Mesenchymal stem cell (in vitro differentiated cells and primary cell): ENCODE measurements around the gene BLVRA.
A peak's percentile ranks its signal among the peaks of the same experiment; 100 is the strongest.

Experiments used
- DNase-seq: peaks from one replicate; pipeline ENCODE4 v3.0.0-alpha.2; 2013
- H2AFZ ChIP-seq: one replicate; pipeline ENCODE4 v1.6.1; 2013; ENCODE audit warnings: low read depth, mild to moderate bottlenecking, control low read depth, inconsistent platforms, low read length, moderate library complexity
- H2AK5ac ChIP-seq: 2 replicates; pipeline ENCODE4 v1.6.1; 2013; ENCODE audit warnings: low read length, moderate library complexity, mild to moderate bottlenecking, inconsistent platforms; ENCODE audit not compliant: severe bottlenecking
- H2BK120ac ChIP-seq: one replicate; pipeline ENCODE4 v1.6.1; 2013; ENCODE audit warnings: low read depth, mild to moderate bottlenecking, inconsistent platforms, low read length, moderate library complexity
- H2BK12ac ChIP-seq, 2 experiments: one replicate each; pipeline ENCODE4 v1.6.1; 2013; ENCODE audit warnings: inconsistent platforms in 2 of 2, low read length in 2 of 2, mild to moderate bottlenecking in 2 of 2, moderate library complexity in 2 of 2, control low read depth in 1 of 2
- H2BK15ac ChIP-seq: one replicate; pipeline ENCODE4 v1.6.1; 2013; ENCODE audit warnings: mild to moderate bottlenecking, low read depth, inconsistent platforms; ENCODE audit not compliant: poor library complexity, severe bottlenecking
- H2BK5ac ChIP-seq: 2 replicates; pipeline ENCODE4 v1.6.1; 2013; ENCODE audit warnings: low read depth, mild to moderate bottlenecking, low read length, control low read depth, inconsistent platforms; ENCODE audit not compliant: poor library complexity, severe bottlenecking
- H3K14ac ChIP-seq, 2 experiments: one replicate each; pipeline ENCODE4 v1.6.1; 2013; ENCODE audit warnings: inconsistent platforms in 2 of 2, low read length in 2 of 2, control low read depth in 1 of 2, mild to moderate bottlenecking in 1 of 2, moderate library complexity in 1 of 2
- H3K18ac ChIP-seq, 2 experiments: one replicate each; pipeline ENCODE4 v1.6.1; 2013; ENCODE audit warnings: inconsistent platforms in 2 of 2, low read length in 2 of 2, control low read depth in 1 of 2, low read depth in 1 of 2, mild to moderate bottlenecking in 1 of 2
- H3K23ac ChIP-seq, 2 experiments: one replicate each; pipeline ENCODE4 v1.6.1; 2013; ENCODE audit warnings: inconsistent platforms in 2 of 2, low read length in 2 of 2, mild to moderate bottlenecking in 2 of 2, moderate library complexity in 2 of 2, control low read depth in 1 of 2
- H3K27ac ChIP-seq: 2 replicates; pipeline ENCODE4 v1.5.1; 2013; ENCODE audit warnings: mild to moderate bottlenecking, moderate library complexity, low read length, control low read depth, inconsistent platforms; ENCODE audit not compliant: poor library complexity, severe bottlenecking
- H3K27me3 ChIP-seq, 2 experiments: 2 replicates each; pipeline versions ENCODE4 v1.6.1 to v1.7.0; 2013; ENCODE audit warnings: low read length in 2 of 2, mild to moderate bottlenecking in 2 of 2, moderate library complexity in 2 of 2, control low read depth in 1 of 2, inconsistent platforms in 1 of 2; ENCODE audit not compliant: control insufficient read depth in 1 of 2, insufficient read depth in 1 of 2
- H3K36me3 ChIP-seq, 2 experiments: 2 replicates each; pipeline versions ENCODE4 v1.6.1 to v1.7.0; 2013; ENCODE audit warnings: low read length in 2 of 2, control low read depth in 1 of 2, inconsistent platforms in 1 of 2, low read depth in 1 of 2, mild to moderate bottlenecking in 1 of 2; ENCODE audit not compliant: insufficient read depth in 2 of 2, control insufficient read depth in 1 of 2
- H3K4ac ChIP-seq, 2 experiments: one replicate each; pipeline ENCODE4 v1.6.1; 2013; ENCODE audit warnings: inconsistent platforms in 2 of 2, low read length in 2 of 2, mild to moderate bottlenecking in 2 of 2, moderate library complexity in 2 of 2, control low read depth in 1 of 2, low read depth in 1 of 2
- H3K4me1 ChIP-seq: 2 replicates; pipeline ENCODE4 v1.6.1; 2013; ENCODE audit warnings: low read depth, low read length, control low read depth; ENCODE audit not compliant: control insufficient read depth, insufficient read depth
- H3K4me2 ChIP-seq: 2 replicates; pipeline ENCODE4 v1.6.1; 2013; ENCODE audit warnings: low read length, mild to moderate bottlenecking, inconsistent platforms; ENCODE audit not compliant: poor library complexity, severe bottlenecking
- H3K4me3 ChIP-seq, 2 experiments: 2 replicates each; pipeline versions ENCODE4 v1.5.1 to v1.7.0; 2013; ENCODE audit warnings: low read length in 2 of 2, mild to moderate bottlenecking in 2 of 2, control low read depth in 1 of 2, low read depth in 1 of 2; ENCODE audit not compliant: insufficient read depth in 1 of 2
- H3K79me1 ChIP-seq: replicated peaks from 2 replicates; pipeline ENCODE4 v1.6.1; 2013; ENCODE audit warnings: mild to moderate bottlenecking, control low read depth, low read length, inconsistent platforms; ENCODE audit not compliant: poor library complexity, severe bottlenecking
- H3K9ac ChIP-seq: 2 replicates; pipeline ENCODE4 v1.7.0; 2013; ENCODE audit warnings: mild to moderate bottlenecking, low read length, moderate library complexity
- H3K9me3 ChIP-seq: 2 replicates; pipeline ENCODE4 v1.7.0; 2013; ENCODE audit warnings: mild to moderate bottlenecking, low read length; ENCODE audit not compliant: control insufficient read depth
- H4K8ac ChIP-seq: one replicate; pipeline ENCODE4 v1.6.1; 2013; ENCODE audit warnings: inconsistent platforms, mild to moderate bottlenecking, low read length, moderate library complexity
- H4K91ac ChIP-seq: one replicate; pipeline ENCODE4 v1.6.1; 2013; ENCODE audit warnings: mild to moderate bottlenecking, low read length, inconsistent platforms
- WGBS: methylation state at CpG from one replicate; pipeline ENCODE4 v1.1.7; 2013; ENCODE audit warnings: mixed read lengths; 5-methylcytosine and 5-hydroxymethylcytosine counted together

BLVRA gene

DNA sequence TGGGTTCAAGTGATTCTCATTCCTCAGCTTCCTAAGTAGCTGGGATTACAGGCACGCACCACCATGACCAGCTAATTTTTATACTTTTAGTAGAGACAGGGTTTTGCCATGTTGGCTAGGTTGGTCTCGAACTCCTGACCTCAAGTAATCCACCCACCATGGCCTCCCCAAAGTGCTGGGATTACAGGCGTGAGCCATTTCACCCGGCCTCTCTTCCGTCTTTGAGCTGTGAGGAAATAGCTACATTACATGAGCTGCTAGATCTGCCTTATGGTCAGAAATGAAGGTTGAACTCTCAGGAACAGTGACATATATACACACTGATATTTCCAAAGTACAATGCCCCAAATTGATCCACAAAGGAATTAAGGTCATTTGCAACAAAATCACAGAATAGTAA, 2.4 kb downstream of the BLVRA start:
- no peak overlapping the region for H3K4me3 ChIP-seq
- no peak overlapping the region for H3K18ac ChIP-seq
- H3K9me3 ChIP-seq = no peaks in the 10 kb centered on the region
- no peak overlapping the region for H2AK5ac ChIP-seq
- H2BK5ac ChIP-seq = no peak overlapping the region
- peaks cover 0 to 7% of the 10 kb centered on the region in 2 experiments for H3K36me3 ChIP-seq
- H2AFZ ChIP-seq = no peak overlapping the region
- no peak overlapping the region for H4K91ac ChIP-seq
- no peak overlapping the region for H2BK15ac ChIP-seq
- no peak overlapping the region for H3K27ac ChIP-seq
- WGBS = no CpG with 5 or more reads among the region's 5 CpGs
- H3K27me3 ChIP-seq = no peaks in the 10 kb centered on the region
- no peak overlapping the region for H2BK120ac ChIP-seq
- peak overlapping the region in 1 of 2 experiments; percentile 83 for H3K23ac ChIP-seq
- no peak overlapping the region for H4K8ac ChIP-seq
- H3K9ac ChIP-seq = no peak overlapping the region
- peaks cover 12% of the 10 kb centered on the region for H3K79me1 ChIP-seq
- no peak overlapping the region for H3K4me2 ChIP-seq
- H3K4ac ChIP-seq = no peak overlapping the region
- no peak overlapping the region for H3K14ac ChIP-seq
- DNase-seq = no peak
- no peak overlapping the region for H2BK12ac ChIP-seq
- H3K4me1 ChIP-seq = peaks cover 16% of the 10 kb centered on the region

DNA sequence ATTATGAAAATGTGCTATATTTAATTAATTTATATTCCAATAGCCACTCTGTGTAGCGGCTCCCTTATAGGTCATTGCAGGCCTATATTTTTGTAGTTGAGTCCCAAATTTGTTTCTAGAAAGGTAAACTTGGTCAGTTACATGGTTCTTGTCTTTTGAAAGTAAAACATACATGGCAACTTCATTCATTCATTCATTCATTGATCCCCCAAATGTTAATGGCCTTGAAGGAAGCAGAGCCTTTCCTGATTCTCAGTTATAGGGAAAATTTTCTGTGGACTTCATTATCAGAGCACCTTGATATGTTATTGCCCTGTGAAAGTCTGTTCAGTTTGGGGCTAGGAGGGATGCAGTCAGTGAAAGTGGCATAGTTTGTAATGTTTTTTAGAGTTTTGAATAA, 2.9 kb downstream of the BLVRA start:
- Histone ChIP-seq H3K9me3 (no peaks in the 10 kb centered on the region), H3K9ac (no peak overlapping the region), H3K14ac (no peak overlapping the region), H3K4ac (no peak overlapping the region), H2BK5ac (no peak overlapping the region), H2BK12ac (no peak overlapping the region), H3K27ac (no peak overlapping the region), H3K36me3 (peaks cover 0 to 7% of the 10 kb centered on the region in 2 experiments), H2AFZ (no peak overlapping the region), H3K27me3 (no peaks in the 10 kb centered on the region), H4K8ac (no peak overlapping the region), H3K79me1 (peaks cover 12% of the 10 kb centered on the region), H2AK5ac (no peak overlapping the region), H4K91ac (no peak overlapping the region), H2BK120ac (no peak overlapping the region), H3K4me3 (no peak overlapping the region), H3K18ac (no peak overlapping the region), H3K4me1 (peaks cover 16% of the 10 kb centered on the region), H3K4me2 (no peak overlapping the region), H2BK15ac (no peak overlapping the region), H3K23ac (no peak overlapping the region)
- no peak for DNase-seq
- no CpG with 5 or more reads among the region's 1 CpG for WGBS

DNA sequence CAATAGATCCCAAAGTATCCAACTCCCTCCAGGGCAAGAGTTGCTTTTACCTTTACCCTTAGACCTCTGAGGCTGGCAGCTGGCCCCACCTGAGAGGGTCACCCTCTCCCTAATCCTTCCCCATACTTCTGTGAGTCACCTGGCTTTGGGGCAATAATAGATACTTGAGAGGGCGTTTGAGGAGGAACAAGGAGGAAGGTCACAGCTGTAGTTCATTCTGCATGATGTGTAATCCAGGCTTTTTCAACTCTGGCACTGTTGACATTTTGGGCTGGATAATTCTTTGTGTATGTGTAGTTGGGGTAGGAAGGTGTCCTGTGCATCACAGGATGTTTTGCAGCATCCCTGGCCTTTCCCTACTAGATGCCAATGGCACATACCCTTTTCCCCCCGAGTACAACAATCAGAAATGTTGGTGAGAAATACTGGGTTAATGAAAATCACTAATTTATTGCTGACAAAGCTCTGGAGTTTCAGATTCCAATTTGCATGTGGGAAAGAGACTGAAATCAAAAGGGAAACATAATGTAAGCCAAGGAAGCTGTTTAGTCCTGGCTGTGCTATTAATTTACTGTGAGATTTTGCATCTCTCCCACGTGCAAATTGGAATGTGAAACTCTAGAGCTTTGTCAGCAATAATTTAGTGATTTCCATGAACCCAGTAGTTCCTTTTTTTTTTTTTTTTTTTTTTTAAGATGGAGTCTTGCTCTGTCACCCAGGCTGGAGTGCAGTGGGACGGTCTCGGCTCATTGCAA, 3.6 kb downstream of the BLVRA start:
- Histone ChIP-seq H3K27me3 (no peaks in the 10 kb centered on the region), H3K9me3 (no peaks in the 10 kb centered on the region), H3K4ac (no peak overlapping the region), H2AK5ac (no peak overlapping the region), H3K14ac (no peak overlapping the region), H4K91ac (no peak overlapping the region), H2BK120ac (no peak overlapping the region), H3K23ac (no peak overlapping the region), H2BK12ac (no peak overlapping the region), H2AFZ (no peak overlapping the region), H3K36me3 (peaks cover 0 to 13% of the 10 kb centered on the region in 2 experiments), H4K8ac (peak overlapping the region; percentile 42), H3K4me1 (peaks cover 16% of the 10 kb centered on the region), H2BK15ac (no peak overlapping the region), H3K9ac (no peak overlapping the region), H3K4me3 (no peak overlapping the region), H3K79me1 (peaks cover 16% of the 10 kb centered on the region), H3K18ac (no peak overlapping the region), H3K4me2 (no peak overlapping the region), H3K27ac (no peak overlapping the region), H2BK5ac (no peak overlapping the region)
- DNase-seq = no peak
- WGBS = 86% methylated on average over 5 of the region's 5 CpGs

DNA sequence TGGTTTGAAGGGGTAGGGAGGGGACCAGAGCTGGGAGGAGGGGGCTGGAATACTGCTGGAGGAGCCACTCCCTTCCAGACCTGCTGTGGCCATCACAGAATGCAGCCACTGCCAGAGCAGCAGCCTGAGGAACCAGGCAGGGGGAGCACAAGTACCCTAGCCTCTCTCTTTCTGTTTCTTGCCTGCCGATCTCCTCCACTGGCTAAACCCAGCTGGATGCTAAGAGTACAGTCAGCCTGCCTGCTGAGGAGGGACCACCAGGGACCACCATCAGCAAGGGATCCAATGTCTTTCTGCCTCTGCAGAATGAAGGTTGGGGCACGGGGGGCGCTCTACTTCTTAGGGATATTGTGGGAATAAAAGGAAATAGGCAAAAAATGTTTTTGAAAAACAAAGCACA, 4.7 kb downstream of the BLVRA start:
- peaks cover 13% of the 10 kb centered on the region for H3K4me1 ChIP-seq
- H3K9ac ChIP-seq = no peak overlapping the region
- H3K18ac ChIP-seq = peak overlapping the region; percentile 13 to 62
- no peak overlapping the region for H3K4me3 ChIP-seq
- peak overlapping the region; percentile 75 for H4K91ac ChIP-seq
- no peak overlapping the region for H2AK5ac ChIP-seq
- H3K14ac ChIP-seq = no peak overlapping the region
- H3K23ac ChIP-seq = no peak overlapping the region
- H3K9me3 ChIP-seq = no peaks in the 10 kb centered on the region
- peaks cover under 1 to 20% of the 10 kb centered on the region in 2 experiments for H3K36me3 ChIP-seq
- H2BK120ac ChIP-seq = no peak overlapping the region
- peak overlapping the region; percentile 80 for H4K8ac ChIP-seq
- no peak overlapping the region for H3K4me2 ChIP-seq
- H3K27me3 ChIP-seq = no peaks in the 10 kb centered on the region
- no peak overlapping the region for H2AFZ ChIP-seq
- peaks cover 21% of the 10 kb centered on the region for H3K79me1 ChIP-seq
- H3K27ac ChIP-seq = no peak overlapping the region
- H2BK15ac ChIP-seq = peak overlapping the region; percentile 67
- H2BK5ac ChIP-seq = no peak overlapping the region
- DNase-seq = no peak
- WGBS = 65% methylated on average over 3 of the region's 3 CpGs
- peak overlapping the region in 1 of 2 experiments; percentile 77 for H2BK12ac ChIP-seq
- peak overlapping the region in 1 of 2 experiments; percentile 24 for H3K4ac ChIP-seq
